Measurements from ENCODE around the gene PCDHGA12.
"Not testable (repeated sequence)": the region's sequence is repeated elsewhere in the genome, so short reads cannot be mapped to it uniquely, and the experiment has no call there.

Gene PCDHGA12

GRCh38 chr5:141409598-141410306, 20.6 kb upstream of the PCDHGA12 start:
- no peak for DNase-seq

GRCh38 chr5:141411575-141411974, 18.7 kb upstream of the PCDHGA12 start:
- no peak for DNase-seq

GRCh38 chr5:141412854-141413539, 17.3 kb upstream of the PCDHGA12 start, which contains the start of gene PCDHGA10:
TSS of gene PCDHGA10 (plus strand) at chr5:141412987. CDS start at chr5:141413176, 189 bp downstream.
- DNase-seq = no peak

GRCh38 chr5:141413540-141414069, 16.7 kb upstream of the PCDHGA12 start:
- DNase-seq = no peak

- DNase-seq = not testable (repeated sequence)
These were observed 15.6 kb upstream of the PCDHGA12 start for GRCh38 chr5:141414548-141415274.

- DNase-seq = not testable (repeated sequence)
These were observed 15.1 kb upstream of the PCDHGA12 start for GRCh38 chr5:141415275-141415618.

GRCh38 chr5:141417494-141418172, 12.7 kb upstream of the PCDHGA12 start, which contains the start of gene PCDHGB7:
TSS of gene PCDHGB7 (plus strand) at chr5:141417677. CDS start at chr5:141417860, 183 bp downstream.
- peak; percentile 76 for DNase-seq

GRCh38 chr5:141419074-141419880, 11.0 kb upstream of the PCDHGA12 start:
- DNase-seq = no peak

GRCh38 chr5:141420855-141421488, 9.3 kb upstream of the PCDHGA12 start, which contains the start of gene PCDHGA11:
TSS of gene PCDHGA11 (plus strand) at chr5:141421051. CDS start at chr5:141421228, 177 bp downstream.
- no peak for DNase-seq

GRCh38 chr5:141421489-141421855, 8.8 kb upstream of the PCDHGA12 start:
- no peak for DNase-seq

- no peak for DNase-seq
These were observed 7.5 kb upstream of the PCDHGA12 start for GRCh38 chr5:141422742-141423291.

GRCh38 chr5:141427783-141428426, 2.4 kb upstream of the PCDHGA12 start:
- no peak for DNase-seq

- DNase-seq = no peak
These were observed 979 bp downstream of the PCDHGA12 start for GRCh38 chr5:141431286-141431685.

GRCh38 chr5:141432308-141432707, 2.0 kb downstream of the PCDHGA12 start:
- not testable (repeated sequence) for DNase-seq

- DNase-seq = not testable (repeated sequence)
These were observed 2.4 kb downstream of the PCDHGA12 start for GRCh38 chr5:141432726-141433125.

- DNase-seq = no peak
These were observed 3.7 kb downstream of the PCDHGA12 start for GRCh38 chr5:141434006-141434405.

GRCh38 chr5:141437221-141437620, 6.9 kb downstream of the PCDHGA12 start:
- DNase-seq = no peak

GRCh38 chr5:141439411-141440141, 9.3 kb downstream of the PCDHGA12 start:
- no peak for DNase-seq

GRCh38 chr5:141440341-141440740, 10.0 kb downstream of the PCDHGA12 start:
- no peak for DNase-seq
